ENCODE measurements around the gene CDC27. TPM values are rescaled to one million over a fixed set of nuclear protein-coding genes. Genes with fewer than 3 reads are reported as not detected.

The CDC27 gene
- total and polyA plus RNA-seq, 2 donors (not counting 3 experiments of a cell fraction or from before 2014, with no cell fraction given): 76.1 to 172 TPM

DNA sequence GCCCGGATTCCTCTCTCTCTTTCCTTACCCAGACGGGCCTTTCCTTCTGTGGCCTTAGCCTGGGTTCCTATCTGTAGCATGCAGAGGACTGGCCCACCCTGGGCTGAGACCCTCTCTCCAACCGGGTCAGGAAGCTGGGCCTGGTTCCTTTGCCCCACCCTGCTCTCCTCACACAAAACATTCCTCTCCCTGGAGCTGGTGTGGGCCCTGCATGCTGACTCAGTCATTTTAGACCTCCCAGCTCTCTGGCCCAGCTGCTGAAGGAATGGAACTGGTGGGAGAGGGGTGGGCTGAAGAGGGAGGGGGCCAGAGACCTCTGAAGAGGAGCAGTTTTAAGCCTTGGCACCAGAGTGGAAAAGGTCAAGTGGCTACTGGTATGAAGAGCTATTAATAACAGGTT, 21.0 kb upstream of the CDC27 start:
- Histone ChIP-seq H3K9me1 (replicated peaks; ENCODE audit: control insufficient read depth, extremely low read depth, insufficient read depth, low read length) (no peaks in the 10 kb centered on the region), H3K9ac (replicated peaks; ENCODE audit: extremely low read depth, insufficient read depth, low read length) (no peak overlapping the region), H3K27me3 (ENCODE audit: control insufficient read depth in 2 of 2, insufficient read depth in 2 of 2, low read length in 2 of 2) (no peaks in the 10 kb centered on the region), H3K27ac (ENCODE audit: insufficient read depth, low read depth, low read length) (no peak overlapping the region), H3K4me2 (ENCODE audit: insufficient read depth, low read length) (no peak overlapping the region), H3K4me3 (replicated peaks in 1 of 3; ENCODE audit: insufficient read depth in 1 of 3, low read depth in 1 of 3, low read length in 3 of 3) (no peak overlapping the region), H2AFZ (ENCODE audit: low read depth, low read length) (no peak overlapping the region), H3K36me3 (ENCODE audit: control insufficient read depth in 2 of 2, extremely low read depth in 1 of 2, insufficient read depth in 2 of 2, low read length in 2 of 2) (no peaks in the 10 kb centered on the region), H4K20me1 (replicated peaks; ENCODE audit: control insufficient read depth, extremely low read depth, insufficient read depth, low read length) (no peaks in the 10 kb centered on the region), H3K4me1 (ENCODE audit: control insufficient read depth, extremely low read depth, insufficient read depth, low read length) (no peaks in the 10 kb centered on the region), H3K79me2 (ENCODE audit: control insufficient read depth, insufficient read depth, low read length) (no peaks in the 10 kb centered on the region), H3K9me3 (replicated peaks; ENCODE audit: control insufficient read depth, insufficient read depth, low read length) (no peaks in the 10 kb centered on the region)
- FAIRE-seq (no peak), DNase-seq (ENCODE audit: low read depth, low spot score) (no peak)
- ChIA-PET POLR2A (no interaction called here), CTCF (interaction anchor here (2.1 kb wide), 1 partner anchor 21 kb away, joined by 6 read pairs; the partner anchor contains the start of gene CDC27)
- intact Hi-C loops (cut with micrococcal nuclease): no loop called here
- BruUV-seq (replicated peaks): no TSS peak
- TF ChIP-seq MYC (IDR thresholded peaks at IDR 0.05; ENCODE audit: low read depth, low read length) (no peak), GATA2 (IDR thresholded peaks at IDR 0.05; ENCODE audit: insufficient read depth, insufficient read length, low read depth, low read length) (no peak), FOS (IDR thresholded peaks at IDR 0.05; ENCODE audit: borderline replicate concordance, insufficient read depth, low read length) (no peak), POLR2AphosphoS5 (IDR thresholded peaks at IDR 0.05; ENCODE audit: insufficient read depth, low read depth, low read length) (no peak)
- TF ChIP-seq, protein P1, sequence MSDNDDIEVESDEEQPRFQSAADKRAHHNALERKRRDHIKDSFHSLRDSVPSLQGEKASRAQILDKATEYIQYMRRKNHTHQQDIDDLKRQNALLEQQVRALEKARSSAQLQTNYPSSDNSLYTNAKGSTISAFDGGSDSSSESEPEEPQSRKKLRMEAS (IDR thresholded peaks at IDR 0.05; ENCODE audit: insufficient read depth, insufficient read length): no peak
- dilution Hi-C loops (cut with MboI; ENCODE audit: extremely low pct_ligation_motif_present, low sequenced_read_pairs): no loop called here

DNA sequence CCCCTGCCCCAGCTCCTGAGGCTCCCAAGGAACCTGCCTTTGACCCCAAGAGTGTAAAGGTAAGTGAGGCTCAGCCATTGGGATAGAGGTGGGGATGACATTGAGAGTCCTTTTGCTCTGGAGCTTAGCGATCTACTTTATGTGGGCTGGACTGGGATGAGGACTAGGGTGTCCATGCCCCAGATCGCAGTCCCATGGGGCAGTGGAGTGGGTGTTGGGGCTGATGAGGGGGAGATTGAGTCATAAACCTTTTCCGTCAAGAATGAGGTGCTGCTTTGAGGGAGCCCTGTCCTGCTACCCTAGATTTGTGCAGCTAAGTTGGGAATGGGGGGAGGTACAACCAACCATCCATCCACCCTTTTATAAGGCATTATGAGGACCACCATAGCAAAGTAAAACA, 20.4 kb upstream of the CDC27 start:
- Histone ChIP-seq H3K9ac (replicated peaks; ENCODE audit: extremely low read depth, insufficient read depth, low read length) (no peak overlapping the region), H3K79me2 (ENCODE audit: control insufficient read depth, insufficient read depth, low read length) (no peaks in the 10 kb centered on the region), H3K27me3 (ENCODE audit: control insufficient read depth in 2 of 2, insufficient read depth in 2 of 2, low read length in 2 of 2) (no peaks in the 10 kb centered on the region), H3K36me3 (ENCODE audit: control insufficient read depth in 2 of 2, extremely low read depth in 1 of 2, insufficient read depth in 2 of 2, low read length in 2 of 2) (no peaks in the 10 kb centered on the region), H2AFZ (ENCODE audit: low read depth, low read length) (no peak overlapping the region), H3K4me3 (replicated peaks in 1 of 3; ENCODE audit: insufficient read depth in 1 of 3, low read depth in 1 of 3, low read length in 3 of 3) (no peak overlapping the region), H4K20me1 (replicated peaks; ENCODE audit: control insufficient read depth, extremely low read depth, insufficient read depth, low read length) (no peaks in the 10 kb centered on the region), H3K4me1 (ENCODE audit: control insufficient read depth, extremely low read depth, insufficient read depth, low read length) (no peaks in the 10 kb centered on the region), H3K9me1 (replicated peaks; ENCODE audit: control insufficient read depth, extremely low read depth, insufficient read depth, low read length) (no peaks in the 10 kb centered on the region), H3K9me3 (replicated peaks; ENCODE audit: control insufficient read depth, insufficient read depth, low read length) (no peaks in the 10 kb centered on the region), H3K4me2 (ENCODE audit: insufficient read depth, low read length) (no peak overlapping the region), H3K27ac (ENCODE audit: insufficient read depth, low read depth, low read length) (no peak overlapping the region)
- dilution Hi-C loops (cut with MboI; ENCODE audit: extremely low pct_ligation_motif_present, low sequenced_read_pairs) (no loop called here), intact Hi-C loops (cut with micrococcal nuclease) (no loop called here)
- CTCF ChIA-PET: interaction anchor here (0.7 to 2.1 kb wide), 3 partner anchors 10 to 106 kb away, joined by 3 to 6 read pairs (median 4); partner anchors contain the start of gene CDC27
- DNase-seq (ENCODE audit: low read depth, low spot score) (no peak), FAIRE-seq (no peak)
- BruUV-seq (replicated peaks): no TSS peak
- no peak for TF ChIP-seq POLR2A (IDR thresholded peaks at IDR 0.05; ENCODE audit: low read depth, low read length)
- TF ChIP-seq JUN (IDR thresholded peaks at IDR 0.05; ENCODE audit: borderline replicate concordance, insufficient read depth, insufficient read length, low read depth): no peak
- POLR2A ChIA-PET: no interaction called here
